ENCODE results near the gene EXOC2.

Gene EXOC2

DNA sequence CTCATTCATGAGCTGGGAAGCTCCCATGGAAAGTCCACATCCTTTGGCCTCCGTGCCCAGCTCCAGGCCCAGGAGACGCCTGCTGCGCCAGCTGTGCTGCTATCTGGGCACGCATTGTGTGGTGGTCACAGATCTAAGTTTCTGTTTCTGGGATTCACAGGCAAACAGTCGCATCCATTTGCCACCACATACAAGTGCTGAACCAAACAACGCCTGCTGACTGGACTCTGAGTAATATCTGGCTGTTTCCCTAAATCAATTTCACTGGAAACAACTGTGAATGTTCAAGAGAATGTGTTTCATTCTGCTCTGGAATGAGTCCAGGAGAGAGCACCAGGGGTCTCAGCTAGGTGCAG, 255.9 kb downstream of the EXOC2 start:
- no peak for DNase-seq

DNA sequence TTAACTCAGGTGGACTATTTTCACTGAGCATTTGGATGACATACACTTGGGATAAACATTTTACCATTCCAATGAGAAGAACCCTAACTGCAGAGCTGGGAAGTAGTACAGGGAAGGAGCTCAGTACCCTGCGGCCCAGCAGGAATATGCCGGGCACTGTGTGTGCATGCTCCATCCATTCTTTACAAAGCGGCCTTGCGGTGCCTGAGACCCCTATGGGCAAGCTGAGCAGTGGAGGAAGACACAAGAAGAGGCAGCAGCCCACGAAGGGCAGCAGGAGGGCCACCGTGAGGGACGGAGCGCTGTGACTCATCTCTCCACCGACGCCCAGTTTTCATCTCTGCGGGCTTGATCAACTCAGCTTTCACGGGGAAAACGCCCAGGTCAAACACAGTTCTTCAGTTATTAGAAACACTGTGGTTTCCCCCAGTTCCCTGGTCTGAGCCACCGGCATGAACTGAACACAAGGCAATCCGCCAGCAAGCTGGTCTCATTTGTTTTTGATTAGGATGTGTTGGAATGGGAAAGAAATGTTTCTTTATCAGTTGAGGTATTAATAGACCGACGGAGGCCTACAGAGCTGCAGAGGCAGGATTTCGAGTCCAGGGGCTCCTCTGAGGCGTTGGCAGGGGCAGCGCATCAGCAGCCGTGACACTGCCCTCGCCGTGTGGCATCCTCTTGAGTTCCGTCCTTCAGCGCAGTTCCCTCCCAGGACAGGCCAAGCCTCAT, 256.5 kb downstream of the EXOC2 start:
- no peak for DNase-seq

DNA sequence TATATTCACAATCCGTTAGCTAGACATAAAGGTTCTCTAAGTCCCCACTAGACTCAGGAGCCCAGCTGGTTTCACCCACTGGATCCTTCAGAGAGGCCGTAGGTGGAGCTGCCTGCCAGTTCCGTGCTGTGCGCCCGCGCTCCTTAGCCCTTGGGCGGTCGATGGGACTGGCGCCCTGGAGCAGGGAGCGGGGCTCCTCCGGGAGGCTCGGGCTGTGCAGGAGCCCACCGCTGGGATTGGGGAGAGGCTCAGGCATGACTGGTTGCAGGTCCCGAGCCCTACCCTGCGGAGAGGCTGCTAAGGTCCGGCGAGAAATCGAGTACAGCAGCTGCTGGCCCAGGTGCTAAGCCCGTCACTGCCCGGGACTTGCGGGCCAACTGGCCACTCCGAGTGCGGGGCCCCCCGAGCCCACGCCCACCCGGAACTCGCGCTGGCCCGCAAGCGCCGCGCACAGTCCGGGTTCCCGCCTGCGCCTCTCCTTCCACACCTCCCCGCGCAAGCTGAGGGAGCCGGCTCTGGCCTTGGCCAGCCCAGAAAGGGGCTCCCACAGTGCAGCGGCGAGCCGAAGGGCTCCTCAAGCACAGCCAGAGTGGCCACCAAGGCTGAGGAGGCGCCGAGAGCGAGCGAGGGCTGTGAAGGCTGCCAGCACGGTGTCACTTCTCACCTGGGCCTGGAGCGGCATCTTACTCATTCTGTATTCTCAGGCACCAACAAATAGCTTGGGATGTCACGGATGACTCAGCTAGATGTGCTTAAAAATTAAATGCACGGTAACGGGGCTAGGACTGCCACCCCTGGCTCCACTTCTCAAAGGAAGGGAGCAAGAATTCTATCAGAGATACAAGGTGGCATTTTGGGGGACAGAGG, 257.3 kb downstream of the EXOC2 start:
- DNase-seq: no peak

Measured in NCI-H2227 treated with DMSO at 0.1 percent for 48 hours (cell line).